ENCODE measurements around the gene NUDT3. TPM values are rescaled to one million over a fixed set of nuclear protein-coding genes. Genes with fewer than 3 reads are reported as not detected.
A peak's percentile ranks its signal among the peaks of the same experiment; 100 is the strongest.

Gene NUDT3
- total and polyA plus RNA-seq, 9 donors = 16.0 to 60.7 (median 50.2) TPM

DNA sequence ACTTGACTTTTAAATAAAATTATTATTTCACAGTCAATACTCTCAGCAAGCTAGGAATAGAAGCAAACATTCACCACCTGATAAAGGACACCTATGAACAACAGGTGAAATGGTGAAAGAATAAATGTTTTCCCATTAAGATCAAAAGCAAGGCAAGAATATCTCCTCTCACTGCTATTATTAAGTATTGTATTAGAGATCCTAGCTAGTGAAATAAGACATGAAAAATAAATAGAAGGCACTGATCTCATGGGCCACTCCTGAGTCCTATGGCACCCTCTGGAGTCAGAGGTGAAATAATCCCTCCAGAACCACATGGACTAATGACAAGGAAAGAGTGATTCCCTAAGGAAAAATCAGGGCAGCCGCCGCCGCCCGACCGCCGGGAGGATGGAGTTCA is 4.0 kb upstream of the NUDT3 start:
- Histone ChIP-seq H3K27ac (no peak overlapping the region), H3K9me3 (no peaks in the 10 kb centered on the region), H3K36me3 (no peaks in the 10 kb centered on the region), H3K27me3 (no peaks in the 10 kb centered on the region), H3K4me3 (no peak overlapping the region), H3K4me1 (ENCODE audit: insufficient read depth) (peaks cover 2% of the 10 kb centered on the region)
- no peak for TF ChIP-seq EP300 (IDR thresholded peaks at IDR 0.05)
- TF ChIP-seq POLR2A (IDR thresholded peaks at IDR 0.05) = no peak
- TF ChIP-seq, protein P1, sequence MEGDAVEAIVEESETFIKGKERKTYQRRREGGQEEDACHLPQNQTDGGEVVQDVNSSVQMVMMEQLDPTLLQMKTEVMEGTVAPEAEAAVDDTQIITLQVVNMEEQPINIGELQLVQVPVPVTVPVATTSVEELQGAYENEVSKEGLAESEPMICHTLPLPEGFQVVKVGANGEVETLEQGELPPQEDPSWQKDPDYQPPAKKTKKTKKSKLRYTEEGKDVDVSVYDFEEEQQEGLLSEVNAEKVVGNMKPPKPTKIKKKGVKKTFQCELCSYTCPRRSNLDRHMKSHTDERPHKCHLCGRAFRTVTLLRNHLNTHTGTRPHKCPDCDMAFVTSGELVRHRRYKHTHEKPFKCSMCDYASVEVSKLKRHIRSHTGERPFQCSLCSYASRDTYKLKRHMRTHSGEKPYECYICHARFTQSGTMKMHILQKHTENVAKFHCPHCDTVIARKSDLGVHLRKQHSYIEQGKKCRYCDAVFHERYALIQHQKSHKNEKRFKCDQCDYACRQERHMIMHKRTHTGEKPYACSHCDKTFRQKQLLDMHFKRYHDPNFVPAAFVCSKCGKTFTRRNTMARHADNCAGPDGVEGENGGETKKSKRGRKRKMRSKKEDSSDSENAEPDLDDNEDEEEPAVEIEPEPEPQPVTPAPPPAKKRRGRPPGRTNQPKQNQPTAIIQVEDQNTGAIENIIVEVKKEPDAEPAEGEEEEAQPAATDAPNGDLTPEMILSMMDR (IDR thresholded peaks at IDR 0.05) = no peak
- WGBS, 3 donors = 95 to 99% (median 96%) methylated on average over 6 of the region's 6 CpGs
- DNase-seq = no peak
- intact Hi-C loops (cut with DNase I) = no loop called here

DNA sequence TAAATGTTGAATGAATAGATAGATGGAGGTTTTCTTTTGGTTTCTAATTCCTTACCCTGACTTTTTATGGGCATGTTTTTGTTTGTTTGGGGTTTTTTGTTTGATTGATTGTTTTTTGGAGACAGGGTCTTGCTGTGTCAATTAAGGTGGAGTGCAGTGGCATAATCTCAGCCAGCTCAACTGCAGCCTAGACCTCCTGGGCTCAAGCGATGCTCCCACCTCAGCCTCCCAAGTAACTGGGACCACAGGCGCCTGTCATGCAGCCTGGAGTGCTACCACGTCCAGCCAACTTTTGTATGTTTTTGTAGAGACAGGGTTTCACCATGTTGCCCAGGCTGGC is 1.5 kb upstream of the NUDT3 start:
- no peaks in the 10 kb centered on the region for H3K9me3 ChIP-seq
- no peaks in the 10 kb centered on the region for H3K36me3 ChIP-seq
- H3K4me3 ChIP-seq = no peak overlapping the region
- H3K27ac ChIP-seq = no peak overlapping the region
- WGBS, 3 donors = 81 to 92% (median 90%) methylated on average over 3 of the region's 3 CpGs
- DNase-seq = no peak
- TF ChIP-seq, protein P1 (IDR thresholded peaks at IDR 0.05) = no peak
- TF ChIP-seq EP300 (IDR thresholded peaks at IDR 0.05) (no peak), POLR2A (IDR thresholded peaks at IDR 0.05) (no peak)
- H3K4me1 ChIP-seq (ENCODE audit: insufficient read depth) = peaks cover 3% of the 10 kb centered on the region
- intact Hi-C loops (cut with DNase I) = loop anchor here in 3 of 4 donors (2.0 to 5.0 kb wide), 2 partner anchors 145 to 147 kb away; partner anchors contain the start of gene SMIM29 (in 3 of the 3)
- H3K27me3 ChIP-seq = no peaks in the 10 kb centered on the region

DNA sequence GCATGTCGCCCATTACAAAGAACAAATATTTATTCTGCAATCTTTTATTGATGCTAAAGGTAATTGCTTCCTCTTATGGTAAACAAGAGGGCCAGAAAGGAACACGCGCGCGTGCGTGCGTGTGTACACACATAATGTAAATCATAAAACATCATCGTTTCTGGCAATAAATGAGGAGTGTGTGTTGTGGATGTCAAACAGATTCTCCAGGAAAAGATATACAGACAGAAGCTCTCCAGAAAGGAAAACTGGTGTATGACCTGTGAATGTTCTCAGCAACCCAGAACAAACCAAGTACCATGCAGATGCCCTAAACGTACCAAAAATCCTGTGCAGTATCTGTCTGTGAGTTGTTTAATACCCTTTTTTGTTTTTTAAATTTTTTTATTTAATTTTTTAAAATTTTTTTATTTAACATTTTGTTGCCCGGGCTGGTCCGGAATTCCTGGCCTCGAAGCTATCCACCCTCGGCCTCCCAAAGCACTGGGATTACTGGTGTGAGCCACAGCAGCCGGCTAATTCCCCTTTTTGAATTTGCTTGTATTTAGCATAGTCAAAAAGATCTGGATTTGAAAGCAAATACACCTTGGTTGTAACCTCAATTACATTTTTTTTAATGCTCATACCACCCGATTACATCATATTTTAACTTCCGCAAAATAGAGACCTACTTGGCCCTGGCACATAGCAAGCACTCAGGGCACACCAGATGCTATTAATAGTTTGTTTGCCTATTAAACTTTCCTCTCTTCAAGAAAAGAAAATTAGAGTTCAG is 909 bp upstream of the NUDT3 start:
- intact Hi-C loops (cut with DNase I) = loop anchor here in 3 of 4 donors (2.0 to 5.0 kb wide), 2 partner anchors 145 to 146 kb away; partner anchors contain the start of gene SMIM29 (in 3 of the 3)
- WGBS, 3 donors = 48 to 54% (median 53%) methylated on average over 16 of the region's 16 CpGs

DNA sequence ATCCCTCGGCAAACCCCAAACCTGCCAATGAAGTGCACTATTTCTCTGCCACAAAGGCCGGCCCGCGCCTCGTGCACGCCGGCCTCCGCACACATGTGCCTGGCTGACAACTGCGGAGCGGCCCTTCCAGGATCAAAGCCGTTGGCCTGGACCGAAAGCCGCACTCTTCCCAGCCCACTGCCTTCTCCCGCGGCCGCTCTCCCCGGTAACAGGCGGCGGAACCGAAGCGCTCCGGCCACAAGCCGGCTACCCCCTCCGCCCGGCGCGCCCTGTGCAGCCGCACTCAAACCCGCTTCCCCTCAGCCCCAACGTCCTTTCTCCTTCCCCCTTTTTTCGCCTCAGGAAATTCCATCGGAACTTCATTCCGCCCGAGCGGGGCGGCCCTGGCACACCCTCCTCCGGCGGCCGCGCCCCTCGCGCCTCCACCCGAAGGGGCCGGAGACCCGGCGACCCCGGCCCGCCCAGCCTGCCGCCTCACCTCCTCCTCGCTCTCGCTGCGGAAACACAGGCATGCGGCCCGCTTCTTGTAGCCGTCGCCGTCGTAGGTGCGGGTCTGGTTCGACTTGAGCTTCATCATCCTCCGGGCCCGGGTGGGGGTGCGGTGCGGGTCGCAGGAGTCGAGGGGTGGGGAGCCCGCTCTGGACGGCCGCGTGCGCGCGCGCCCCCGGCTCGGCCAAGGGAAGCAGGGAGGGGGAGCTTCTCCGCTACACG is 528 bp downstream of the NUDT3 start:
- Histone ChIP-seq H3K36me3 (no peaks in the 10 kb centered on the region), H3K9me3 (no peaks in the 10 kb centered on the region), H3K27me3 (no peaks in the 10 kb centered on the region), H3K4me3 (peak overlapping the region; percentile 50), H3K4me1 (ENCODE audit: insufficient read depth) (peaks cover 3% of the 10 kb centered on the region), H3K27ac (peak overlapping the region; percentile 82 to 91)
- peak; percentile 32 to 66 (median 63) for DNase-seq
- TF ChIP-seq, protein P1 (IDR thresholded peaks at IDR 0.05) = no peak
- TF ChIP-seq EP300 (IDR thresholded peaks at IDR 0.05) (no peak), POLR2A (IDR thresholded peaks at IDR 0.05) (no peak)
- intact Hi-C loops (cut with DNase I) = loop anchor here (1.0 to 5.0 kb wide), 3 partner anchors 143 to 145 kb away; partner anchors contain the start of gene SMIM29 (in 4 of the 4)
- WGBS, 3 donors = 0% methylated on average over 51 to 78 of the region's 78 CpGs

More for the DNA sequence above, 909 bp upstream of the NUDT3 start:
- TF ChIP-seq POLR2A (IDR thresholded peaks at IDR 0.05) = no peak
- no peak for TF ChIP-seq EP300 (IDR thresholded peaks at IDR 0.05)
- TF ChIP-seq, protein P1 (IDR thresholded peaks at IDR 0.05) = no peak
- no peak for DNase-seq
- H3K27me3 ChIP-seq = no peaks in the 10 kb centered on the region
- no peaks in the 10 kb centered on the region for H3K36me3 ChIP-seq
- peaks cover 3% of the 10 kb centered on the region for H3K4me1 ChIP-seq (ENCODE audit: insufficient read depth)
- H3K4me3 ChIP-seq = peak overlapping the region; percentile 50
- H3K9me3 ChIP-seq = no peaks in the 10 kb centered on the region
- peak overlapping the region; percentile 82 to 91 for H3K27ac ChIP-seq

Data from ovary (tissue), 9 donors.